ENCODE data around the gene PANX2. TPM values are rescaled to one million over a fixed set of nuclear protein-coding genes. Genes with fewer than 3 reads are reported as not detected.

The PANX2 gene, protein sequence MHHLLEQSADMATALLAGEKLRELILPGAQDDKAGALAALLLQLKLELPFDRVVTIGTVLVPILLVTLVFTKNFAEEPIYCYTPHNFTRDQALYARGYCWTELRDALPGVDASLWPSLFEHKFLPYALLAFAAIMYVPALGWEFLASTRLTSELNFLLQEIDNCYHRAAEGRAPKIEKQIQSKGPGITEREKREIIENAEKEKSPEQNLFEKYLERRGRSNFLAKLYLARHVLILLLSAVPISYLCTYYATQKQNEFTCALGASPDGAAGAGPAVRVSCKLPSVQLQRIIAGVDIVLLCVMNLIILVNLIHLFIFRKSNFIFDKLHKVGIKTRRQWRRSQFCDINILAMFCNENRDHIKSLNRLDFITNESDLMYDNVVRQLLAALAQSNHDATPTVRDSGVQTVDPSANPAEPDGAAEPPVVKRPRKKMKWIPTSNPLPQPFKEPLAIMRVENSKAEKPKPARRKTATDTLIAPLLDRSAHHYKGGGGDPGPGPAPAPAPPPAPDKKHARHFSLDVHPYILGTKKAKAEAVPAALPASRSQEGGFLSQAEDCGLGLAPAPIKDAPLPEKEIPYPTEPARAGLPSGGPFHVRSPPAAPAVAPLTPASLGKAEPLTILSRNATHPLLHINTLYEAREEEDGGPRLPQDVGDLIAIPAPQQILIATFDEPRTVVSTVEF
- 0.75 and 0.99 TPM in 2 replicates for total RNA-seq

DNA sequence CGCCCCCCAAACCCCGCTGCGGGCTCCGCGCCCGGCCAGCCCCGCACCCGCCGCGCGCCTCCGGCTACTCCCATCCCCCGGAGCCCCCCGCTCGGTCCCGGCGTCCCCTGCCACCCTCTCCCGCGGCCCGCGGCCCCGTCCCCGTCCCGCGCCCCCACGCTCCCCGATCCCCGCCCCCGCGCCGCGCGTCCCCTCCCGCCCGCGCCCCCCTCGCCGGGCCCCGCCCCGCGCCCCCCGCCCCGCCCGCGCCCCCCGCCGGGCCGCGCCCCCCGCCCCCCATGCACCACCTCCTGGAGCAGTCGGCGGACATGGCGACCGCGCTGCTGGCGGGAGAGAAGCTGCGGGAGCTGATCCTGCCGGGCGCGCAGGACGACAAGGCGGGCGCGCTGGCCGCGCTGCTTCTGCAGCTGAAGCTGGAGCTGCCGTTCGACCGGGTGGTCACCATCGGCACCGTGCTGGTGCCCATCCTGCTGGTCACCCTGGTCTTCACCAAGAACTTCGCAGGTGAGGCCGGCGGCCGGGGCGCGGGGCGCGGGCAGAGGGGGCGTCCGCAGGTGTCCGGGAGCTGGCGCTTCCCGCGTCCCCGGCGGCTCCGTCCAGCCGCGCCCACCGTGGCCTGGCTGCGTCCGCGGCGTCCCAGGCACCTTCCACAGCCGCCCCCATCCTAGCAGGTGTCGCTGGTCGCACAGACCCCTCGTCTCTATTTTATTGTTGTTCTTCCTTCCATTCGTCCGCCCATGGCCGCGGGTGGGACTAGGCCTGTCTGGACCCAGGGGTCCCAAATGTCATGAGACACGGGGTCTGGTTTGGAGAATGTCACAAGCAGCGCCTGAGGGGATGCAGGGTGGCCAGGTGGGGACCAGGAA, at the start of gene PANX2:
TSS of gene PANX2 (plus strand) at position 279 of the 866 bp plus-strand sequence. CDS start at position 279, 0 bp downstream.

DNA sequence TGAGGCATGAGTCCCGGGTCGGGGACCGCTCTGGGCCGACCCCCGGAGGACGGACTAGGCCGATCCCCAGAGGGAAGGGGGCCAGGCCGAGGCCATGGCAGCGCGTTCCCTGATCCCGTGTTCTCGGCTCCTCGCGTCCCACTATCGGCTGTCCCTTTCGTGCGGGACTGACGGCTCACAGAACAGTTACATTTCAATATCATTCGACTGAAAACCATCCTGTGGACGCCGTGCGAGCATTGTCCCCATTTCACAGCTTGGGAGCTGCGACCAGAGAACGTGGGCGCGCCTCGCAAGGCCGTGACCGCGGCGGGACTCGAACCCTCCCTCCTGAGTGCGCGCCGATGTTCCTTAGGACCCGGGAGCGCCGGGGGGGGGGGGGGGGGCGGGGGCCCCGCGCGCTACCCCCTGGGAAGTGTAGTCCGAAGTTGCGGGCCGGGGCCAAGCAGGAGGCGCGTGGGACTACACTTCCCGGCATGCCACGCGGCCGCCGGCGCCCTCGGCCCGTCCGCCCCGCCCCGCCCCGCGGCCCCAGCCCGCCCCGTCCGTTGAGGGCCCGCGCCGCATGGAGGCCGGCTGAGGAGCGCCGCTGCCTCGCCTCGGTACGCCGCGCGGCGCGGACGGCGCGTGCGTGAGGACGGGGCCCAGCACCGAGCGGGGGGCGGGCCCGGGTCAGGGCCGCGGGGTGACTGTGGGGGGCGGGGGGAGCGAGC, 15.0 kb downstream of the PANX2 start, which contains the start of gene TRABD:
TSS of gene TRABD (plus strand) at position 539 of the 713 bp plus-strand sequence. CDS start 7,148 bp downstream, outside the sequence.

DNA sequence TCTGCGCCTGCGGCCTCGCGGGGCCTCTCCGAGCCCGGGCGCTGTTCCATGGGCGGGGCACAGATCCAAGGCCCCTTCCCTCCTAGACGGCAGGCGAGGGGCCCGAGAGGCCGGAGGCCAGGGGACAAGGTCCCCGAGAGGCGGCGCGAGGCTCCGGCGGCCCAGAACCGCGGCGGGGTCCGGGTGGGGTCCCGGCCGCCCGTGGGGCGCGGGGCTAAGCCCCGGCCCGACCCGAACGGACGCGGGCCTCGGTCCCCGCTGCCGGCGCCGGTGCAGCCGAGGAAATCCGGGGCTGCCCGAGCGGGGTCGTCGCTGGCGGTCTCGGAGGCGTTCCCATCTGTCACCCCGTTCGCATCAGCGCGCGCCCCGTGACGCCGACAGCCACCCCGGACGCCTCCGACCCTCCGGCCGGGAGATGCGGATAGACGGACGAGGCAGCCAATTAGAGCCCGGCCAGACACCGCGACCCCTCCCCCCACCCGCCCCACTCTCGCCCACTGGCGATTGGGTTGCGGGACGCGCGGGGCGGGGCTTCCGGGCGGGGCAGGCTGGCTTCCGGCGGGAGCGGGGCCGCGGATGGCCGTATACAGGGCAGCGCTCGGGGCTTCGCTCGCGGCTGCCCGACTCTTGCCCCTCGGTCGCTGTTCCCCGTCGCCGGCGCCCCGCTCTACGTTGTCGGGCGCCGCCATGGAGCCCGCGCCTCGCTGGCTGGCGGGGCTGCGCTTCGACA, 30.1 kb downstream of the PANX2 start, which contains the start of gene SELENOO:
TSS of gene SELENOO (plus strand) at position 551 of the 730 bp plus-strand sequence. CDS start at position 577, 26 bp downstream.

Other genes starting within 250 kb of the PANX2 start
- gene PIM3, start 210.0 kb upstream of the PANX2 start, total RNA-seq, result 77.6 and 133 TPM in 2 replicates
- gene IL17REL, start 158.0 kb upstream of the PANX2 start, total RNA-seq, result under 0.01 TPM in 1 of 2 replicates, not detected in the other
- gene TTLL8, start 112.4 kb upstream of the PANX2 start, total RNA-seq, result not detected in 2 replicates
- gene MLC1, start 85.3 kb upstream of the PANX2 start, total RNA-seq, result 0.09 TPM in 1 of 2 replicates, not detected in the other
- 17.9 and 20.4 TPM in 2 replicates for gene MOV10L1, start 80.7 kb upstream of the PANX2 start, total RNA-seq
- 27.8 and 32.8 TPM in 2 replicates for gene TRABD, start 15.2 kb downstream of the PANX2 start, total RNA-seq
- gene SELENOO, start 30.3 kb downstream of the PANX2 start, total RNA-seq, result 26.4 and 29.7 TPM in 2 replicates
- 20.6 and 33.6 TPM in 2 replicates for gene TUBGCP6, start 74.3 kb downstream of the PANX2 start, total RNA-seq
- gene HDAC10, start 80.5 kb downstream of the PANX2 start, total RNA-seq, result 12.9 and 20.6 TPM in 2 replicates
- 50.2 and 57.4 TPM in 2 replicates for gene MAPK12, start 91.0 kb downstream of the PANX2 start, total RNA-seq
- 17.5 and 22.9 TPM in 2 replicates for gene MAPK11, start 99.6 kb downstream of the PANX2 start, total RNA-seq
- 68.2 and 132 TPM in 2 replicates for gene PLXNB2, start 136.9 kb downstream of the PANX2 start, total RNA-seq
- gene DENND6B, start 156.3 kb downstream of the PANX2 start, total RNA-seq, result 0.72 and 1.5 TPM in 2 replicates
- 63.4 and 63.5 TPM in 2 replicates for gene PPP6R2, start 172.6 kb downstream of the PANX2 start, total RNA-seq

All from endothelial cell of coronary artery (primary cell).